Stimulated activated CD8-positive, alpha-beta memory T cell treated with anti-CD3 and anti-CD28 coated beads, Interleukin-15, amount 100 ng/mL, for 4 hours (primary cell): ENCODE data around the gene RELN.
"Not testable (repeated sequence)": the region's sequence is repeated elsewhere in the genome, so short reads cannot be mapped to it uniquely, and the experiment has no call there.

Experiments
- DNase-seq, 2 donors: peaks; one replicate each; pipeline ENCODE4 v3.0.0-alpha.2; 2020; ENCODE audit warnings: low read depth in 2 of 2

RELN gene

GRCh38 chr7:103487419-103487818, 502.0 kb downstream of the RELN start:
- no peak for DNase-seq

GRCh38 chr7:103486873-103487272, 502.6 kb downstream of the RELN start:
- not testable (repeated sequence) for DNase-seq

- no peak for DNase-seq
Observed at GRCh38 chr7:103480771-103481170, 508.7 kb downstream of the RELN start.

- DNase-seq, result no peak
Observed at GRCh38 chr7:103474956-103475355, 514.5 kb downstream of the RELN start.

GRCh38 chr7:103469095-103469948, 520.1 kb downstream of the RELN start:
- no peak for DNase-seq

GRCh38 chr7:103466814-103467213, 522.6 kb downstream of the RELN start:
- no peak for DNase-seq

GRCh38 chr7:103462358-103462757, 527.1 kb downstream of the RELN start:
- DNase-seq, result no peak

GRCh38 chr7:103447073-103447960, 542.1 kb downstream of the RELN start:
- DNase-seq, result no peak

GRCh38 chr7:103446049-103446520, 543.4 kb downstream of the RELN start, which contains the start of gene SLC26A5:
SLC26A5 (minus strand) TSS chr7:103446207; CDS start chr7:103421514, 24,693 bp downstream.
- DNase-seq, result no peak

- DNase-seq, result no peak
Observed at GRCh38 chr7:103445228-103446048, 544.0 kb downstream of the RELN start.

- no peak for DNase-seq
Observed at GRCh38 chr7:103439661-103440060, 549.8 kb downstream of the RELN start.

- no peak for DNase-seq
Observed at GRCh38 chr7:103437623-103438022, 551.8 kb downstream of the RELN start.

GRCh38 chr7:103432712-103433111, 556.7 kb downstream of the RELN start:
- DNase-seq, result no peak

GRCh38 chr7:103425177-103425576, 564.3 kb downstream of the RELN start:
- DNase-seq, result no peak

- DNase-seq, result no peak
Observed at GRCh38 chr7:103423467-103424179, 565.8 kb downstream of the RELN start.
